Measurements from ENCODE around the gene MYPN.
A peak's percentile ranks its signal among the peaks of the same experiment; 100 is the strongest.
"Not testable (repeated sequence)": the region's sequence is repeated elsewhere in the genome, so short reads cannot be mapped to it uniquely, and the experiment has no call there.

Gene MYPN, protein sequence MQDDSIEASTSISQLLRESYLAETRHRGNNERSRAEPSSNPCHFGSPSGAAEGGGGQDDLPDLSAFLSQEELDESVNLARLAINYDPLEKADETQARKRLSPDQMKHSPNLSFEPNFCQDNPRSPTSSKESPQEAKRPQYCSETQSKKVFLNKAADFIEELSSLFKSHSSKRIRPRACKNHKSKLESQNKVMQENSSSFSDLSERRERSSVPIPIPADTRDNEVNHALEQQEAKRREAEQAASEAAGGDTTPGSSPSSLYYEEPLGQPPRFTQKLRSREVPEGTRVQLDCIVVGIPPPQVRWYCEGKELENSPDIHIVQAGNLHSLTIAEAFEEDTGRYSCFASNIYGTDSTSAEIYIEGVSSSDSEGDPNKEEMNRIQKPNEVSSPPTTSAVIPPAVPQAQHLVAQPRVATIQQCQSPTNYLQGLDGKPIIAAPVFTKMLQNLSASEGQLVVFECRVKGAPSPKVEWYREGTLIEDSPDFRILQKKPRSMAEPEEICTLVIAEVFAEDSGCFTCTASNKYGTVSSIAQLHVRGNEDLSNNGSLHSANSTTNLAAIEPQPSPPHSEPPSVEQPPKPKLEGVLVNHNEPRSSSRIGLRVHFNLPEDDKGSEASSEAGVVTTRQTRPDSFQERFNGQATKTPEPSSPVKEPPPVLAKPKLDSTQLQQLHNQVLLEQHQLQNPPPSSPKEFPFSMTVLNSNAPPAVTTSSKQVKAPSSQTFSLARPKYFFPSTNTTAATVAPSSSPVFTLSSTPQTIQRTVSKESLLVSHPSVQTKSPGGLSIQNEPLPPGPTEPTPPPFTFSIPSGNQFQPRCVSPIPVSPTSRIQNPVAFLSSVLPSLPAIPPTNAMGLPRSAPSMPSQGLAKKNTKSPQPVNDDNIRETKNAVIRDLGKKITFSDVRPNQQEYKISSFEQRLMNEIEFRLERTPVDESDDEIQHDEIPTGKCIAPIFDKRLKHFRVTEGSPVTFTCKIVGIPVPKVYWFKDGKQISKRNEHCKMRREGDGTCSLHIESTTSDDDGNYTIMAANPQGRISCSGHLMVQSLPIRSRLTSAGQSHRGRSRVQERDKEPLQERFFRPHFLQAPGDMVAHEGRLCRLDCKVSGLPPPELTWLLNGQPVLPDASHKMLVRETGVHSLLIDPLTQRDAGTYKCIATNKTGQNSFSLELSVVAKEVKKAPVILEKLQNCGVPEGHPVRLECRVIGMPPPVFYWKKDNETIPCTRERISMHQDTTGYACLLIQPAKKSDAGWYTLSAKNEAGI (N-terminal part only)

GRCh38 chr10:68109331-68109730, at the start of gene MYPN:
Gene MYPN (plus strand): TSS chr10:68109488. CDS start chr10:68121439, 11,951 bp downstream.
- no peak for DNase-seq

GRCh38 chr10:68067029-68067428, 42.3 kb upstream of the MYPN start:
- no peak for DNase-seq

DNA sequence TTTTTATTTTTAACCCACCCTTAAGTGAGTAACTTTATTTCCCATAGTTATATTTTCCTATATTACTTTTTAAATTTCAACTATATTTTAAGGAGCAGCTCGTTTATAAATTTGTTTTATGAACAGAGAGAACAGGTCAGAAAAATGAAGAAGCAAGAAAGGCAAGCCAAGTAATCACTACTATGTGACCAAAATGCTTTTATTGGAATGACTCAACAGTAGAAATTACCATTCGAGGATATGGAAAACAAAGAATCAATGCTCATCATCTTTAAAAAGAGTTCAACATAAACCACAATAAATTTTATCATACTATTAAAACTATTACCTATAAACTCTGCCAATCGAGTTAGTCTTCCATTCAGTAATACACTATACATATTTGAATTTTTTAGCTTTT, 41.8 kb upstream of the MYPN start:
- no peak for DNase-seq

DNA sequence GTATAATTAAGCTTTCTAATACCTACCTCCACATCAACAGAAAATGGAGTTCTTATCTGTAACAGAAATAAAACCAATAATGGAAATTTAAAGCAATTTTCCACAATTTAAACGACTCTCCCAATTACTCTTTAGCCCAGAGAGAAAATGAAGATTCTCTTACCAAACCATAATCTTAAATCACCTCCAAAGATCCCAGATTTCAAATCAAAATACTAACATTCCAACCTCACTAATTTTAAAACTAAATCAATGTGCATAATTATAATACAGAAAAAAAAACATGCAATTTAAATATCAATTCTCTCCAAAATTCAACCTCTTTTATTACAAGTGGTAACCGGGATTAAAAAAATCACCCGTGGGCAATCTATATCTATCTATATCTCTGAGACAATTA, 35.7 kb upstream of the MYPN start:
- DNase-seq, result no peak

- DNase-seq, result peak in 7 of 56 donors; percentile 45 to 67 (median 55)
These were observed 35.1 kb upstream of the MYPN start for GRCh38 chr10:68074031-68074774.

DNA sequence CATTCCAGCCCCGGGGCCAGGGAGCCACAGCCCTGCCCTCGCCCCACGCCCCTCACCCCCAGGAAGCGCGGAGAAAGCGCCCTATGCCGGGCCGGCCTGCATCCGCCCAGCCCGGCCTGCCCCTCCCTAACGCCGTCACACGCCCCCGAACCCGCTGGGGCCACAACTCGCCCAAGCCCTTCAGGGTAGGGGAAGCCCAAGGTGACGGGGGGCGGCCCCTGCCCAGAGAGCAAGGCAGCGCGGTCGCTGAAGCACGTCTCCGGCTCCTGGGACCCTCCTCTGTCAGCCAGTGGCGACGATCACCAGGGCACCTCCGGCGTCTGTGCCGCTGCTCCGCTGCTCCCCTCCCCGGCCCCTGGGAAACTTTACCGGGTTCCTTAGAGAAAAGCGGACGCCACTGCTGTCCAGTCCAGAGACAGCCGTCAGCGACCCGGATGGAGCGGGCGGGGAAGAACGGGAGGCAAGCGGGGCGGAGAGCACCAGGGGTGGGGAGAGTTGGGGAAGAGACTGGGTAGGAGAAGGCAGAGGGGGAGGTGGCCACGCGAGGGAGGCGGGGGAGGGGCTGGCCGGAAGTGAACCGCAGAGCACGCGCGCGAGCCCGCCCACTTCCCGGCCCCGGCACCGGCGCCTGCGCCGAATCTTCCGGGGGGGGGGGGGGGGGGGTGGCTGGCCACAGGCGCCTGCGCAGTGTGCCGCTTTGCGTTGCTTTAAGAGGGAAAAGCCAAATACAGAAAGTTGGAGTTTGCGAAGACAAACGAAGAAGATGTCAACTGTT, 34.3 kb upstream of the MYPN start, which contains the start of gene HERC4:
HERC4 (minus strand) TSS at position 509 of the 775 bp plus-strand sequence. CDS start 2,175 bp downstream, outside the sequence.
- DNase-seq, result peak; percentile 23 to 95 (median 90)

- no peak for DNase-seq
These were observed 33.7 kb upstream of the MYPN start for GRCh38 chr10:68075550-68076004.

GRCh38 chr10:68076081-68076480, 33.2 kb upstream of the MYPN start:
- not testable (repeated sequence) for DNase-seq

DNA sequence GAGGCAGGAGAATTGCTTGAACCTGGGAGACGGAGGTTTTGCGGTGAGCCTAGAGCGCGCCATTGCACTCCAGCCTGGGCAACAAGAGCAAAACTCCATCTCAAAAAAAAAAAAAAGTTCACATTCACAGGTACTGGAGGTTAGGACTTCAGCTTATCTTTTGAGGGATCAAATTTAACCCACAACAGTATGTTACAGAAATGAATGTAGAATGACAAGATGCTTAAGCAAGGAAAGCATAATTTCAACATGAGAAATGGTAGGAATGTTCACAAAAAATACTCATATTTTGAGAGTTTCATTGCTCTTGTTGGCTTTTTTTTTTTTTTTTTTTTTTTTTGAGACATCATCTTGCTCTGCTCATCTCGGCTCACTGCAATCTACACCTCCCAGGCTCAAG, 32.3 kb upstream of the MYPN start:
- no peak for DNase-seq

DNA sequence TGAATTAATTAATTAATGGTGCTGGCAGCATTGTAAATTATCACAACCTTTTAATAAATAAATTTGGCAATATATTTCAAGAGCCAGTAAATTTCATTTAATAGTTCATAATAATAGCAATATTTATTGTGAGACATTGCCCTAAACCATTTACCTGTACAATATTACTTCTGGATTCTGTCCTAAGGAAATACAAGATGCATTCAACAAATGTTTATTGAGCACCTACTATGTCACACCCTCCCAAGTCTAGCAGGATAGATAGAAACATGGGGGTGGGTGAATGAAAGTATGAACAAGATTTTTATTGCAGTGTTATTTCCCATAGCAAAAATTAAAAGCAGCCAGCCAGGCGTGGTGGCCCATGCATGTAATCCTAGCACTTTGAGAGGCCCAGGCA, 29.9 kb upstream of the MYPN start:
- no peak for DNase-seq

GRCh38 chr10:68080853-68081431, 28.3 kb upstream of the MYPN start:
- no peak for DNase-seq

GRCh38 chr10:68081916-68082315, 27.4 kb upstream of the MYPN start:
- no peak for DNase-seq

DNA sequence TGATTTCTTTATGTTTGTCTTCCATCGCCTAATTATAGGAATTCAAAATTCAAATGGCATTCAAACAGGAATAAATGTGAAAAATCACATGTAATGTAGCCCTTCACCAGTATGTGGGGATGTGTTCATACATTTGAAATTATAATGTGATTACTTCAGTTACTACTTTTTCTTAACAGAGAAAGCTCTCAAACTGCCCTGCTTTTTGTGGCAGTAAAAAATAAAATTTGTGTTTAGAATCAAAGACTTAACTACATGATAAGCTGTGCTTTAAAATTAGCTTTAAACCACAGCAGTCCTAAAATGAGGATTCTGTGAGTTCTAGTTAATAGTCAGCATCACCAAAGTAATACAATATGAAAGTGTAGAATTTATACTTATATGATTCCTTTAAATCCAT, 26.4 kb upstream of the MYPN start:
- DNase-seq, result no peak

GRCh38 chr10:68083953-68084352, 25.3 kb upstream of the MYPN start:
- no peak for DNase-seq

GRCh38 chr10:68084469-68084868, 24.8 kb upstream of the MYPN start:
- DNase-seq, result no peak

GRCh38 chr10:68086011-68086410, 23.3 kb upstream of the MYPN start:
- DNase-seq, result no peak

- no peak for DNase-seq
These were observed 22.2 kb upstream of the MYPN start for GRCh38 chr10:68086910-68087684.

- DNase-seq, result no peak
These were observed 21.4 kb upstream of the MYPN start for GRCh38 chr10:68087685-68088401.
